Endothelial cell of umbilical vein (primary cell): ENCODE measurements around the gene ADH7. TPM values are rescaled to one million over a fixed set of nuclear protein-coding genes. Genes with fewer than 3 reads are reported as not detected.

ENCODE experiments used
- BruUV-seq: library from RNA; stranded (reverse); fragments of 400-500 nt; replicated peaks from 2 replicates; lab custom pipeline; 2021; lab: Mats Ljungman, UMichigan
- CTCF ChIA-PET: fragments of 300-600, 350-600 bp; sonication (Branson Sonifier 250); formaldehyde crosslinking; loops from one replicate; lab custom pipeline; 2021; ENCODE audit warnings: antibody characterized with exemption, inconsistent platforms; lab: Charles Lee
- POLR2A ChIA-PET: fragments of 300-600, 350-600 bp; sonication (Branson Sonifier 250); formaldehyde crosslinking; loops from one replicate; lab custom pipeline; 2021; ENCODE audit warnings: antibody characterized with exemption, inconsistent platforms; lab: Charles Lee
- DNase-seq: peaks from one replicate; pipeline ENCODE4 v3.0.0-alpha.2; 2011; ENCODE audit warnings: low read depth, low spot score
- FAIRE-seq: peaks from 2 replicates; lab custom pipeline; 2011; peaks lifted over from hg19 to GRCh38; lab: Jason Lieb, UNC
- H2AFZ ChIP-seq: 2 replicates; pipeline ENCODE4 v1.6.0; 2012; ENCODE audit warnings: low read depth, low read length, control low read depth, inconsistent platforms
- H3K27ac ChIP-seq: 2 replicates; pipeline ENCODE4 v1.5.1; 2011; ENCODE audit warnings: low read depth, mild to moderate bottlenecking, control low read depth, low read length, moderate library complexity; ENCODE audit not compliant: insufficient read depth
- H3K27me3 ChIP-seq, 2 experiments: 2 replicates each; pipeline versions ENCODE4 v1.6.0 to v1.6.1; 2011; ENCODE audit warnings: low read length in 2 of 2, mixed read lengths in 1 of 2; ENCODE audit not compliant: control insufficient read depth in 2 of 2, insufficient read depth in 2 of 2
- H3K36me3 ChIP-seq, 2 experiments: 2 replicates in 1 of 2; 3 replicates in 1 of 2; pipeline ENCODE4 v1.5.1; 2011; ENCODE audit warnings: low read length in 2 of 2, mild to moderate bottlenecking in 1 of 2, moderate library complexity in 1 of 2; ENCODE audit not compliant: control insufficient read depth in 2 of 2, insufficient read depth in 2 of 2; ENCODE audit errors: extremely low read depth in 1 of 2
- H3K4me1 ChIP-seq: 3 replicates; pipeline ENCODE4 v1.5.1; 2011; ENCODE audit warnings: mild to moderate bottlenecking, low read length; ENCODE audit not compliant: control insufficient read depth, insufficient read depth; ENCODE audit errors: extremely low read depth
- H3K4me2 ChIP-seq: 2 replicates; pipeline ENCODE4 v1.6.1; 2011; ENCODE audit warnings: low read length, control low read depth, mixed read lengths; ENCODE audit not compliant: insufficient read depth
- H3K4me3 ChIP-seq, 3 experiments: fragments of 200-600 bp in 1 of 3; sonication (generic), shearing (Covaris generic) in 1 of 3; replicated peaks in 1 of 3; 2 replicates each; pipeline ENCODE4 v1.5.1; 2011 to 2016; ENCODE audit warnings: control low read depth in 3 of 3, low read length in 3 of 3, mild to moderate bottlenecking in 2 of 3, inconsistent platforms in 1 of 3, low read depth in 1 of 3, moderate library complexity in 1 of 3; ENCODE audit not compliant: insufficient read depth in 1 of 3
- H3K79me2 ChIP-seq: 2 replicates; pipeline ENCODE4 v1.6.0; 2012; ENCODE audit warnings: low read length, inconsistent platforms; ENCODE audit not compliant: control insufficient read depth, insufficient read depth
- H3K9ac ChIP-seq: replicated peaks from 2 replicates; pipeline ENCODE3; 2011; ENCODE audit warnings: low read length, control low read depth; ENCODE audit not compliant: insufficient read depth; ENCODE audit errors: extremely low read depth
- H3K9me1 ChIP-seq: replicated peaks from 3 replicates; pipeline ENCODE4 v1.6.0; 2011; ENCODE audit warnings: mild to moderate bottlenecking, low read length; ENCODE audit not compliant: control insufficient read depth, insufficient read depth; ENCODE audit errors: extremely low read depth
- H3K9me3 ChIP-seq: replicated peaks from 2 replicates; pipeline ENCODE4 v1.5.1; 2012; ENCODE audit warnings: low read length, inconsistent platforms; ENCODE audit not compliant: control insufficient read depth, insufficient read depth
- H4K20me1 ChIP-seq: replicated peaks from 2 replicates; pipeline ENCODE3; 2011; ENCODE audit warnings: mild to moderate bottlenecking, low read length; ENCODE audit not compliant: control insufficient read depth, insufficient read depth; ENCODE audit errors: extremely low read depth
- CTCF ChIP-seq, 2 donors: IDR thresholded peaks; 1 replicate in 1 of 2; 2 replicates in 1 of 2; pipeline ENCODE4 v1.5.1; 2011; ENCODE audit warnings: low read length in 2 of 2, mild to moderate bottlenecking in 2 of 2, moderate library complexity in 2 of 2, control low read depth in 1 of 2, inconsistent platforms in 1 of 2, low read depth in 1 of 2; ENCODE audit not compliant: insufficient read depth in 1 of 2; ENCODE audit errors: extremely low read depth in 1 of 2
- EZH2 ChIP-seq: IDR thresholded peaks from 2 replicates; pipeline ENCODE4 v1.6.1; 2012; ENCODE audit warnings: borderline replicate concordance, low read depth, mild to moderate bottlenecking, moderate library complexity, low read length, inconsistent platforms; ENCODE audit not compliant: severe bottlenecking
- FOS ChIP-seq: IDR thresholded peaks from 2 replicates; pipeline ENCODE4 v1.6.1; 2011; ENCODE audit warnings: mild to moderate bottlenecking, low read length, moderate library complexity, borderline replicate concordance; ENCODE audit not compliant: insufficient read depth
- GATA2 ChIP-seq: IDR thresholded peaks from 2 replicates; pipeline ENCODE4 v1.7.0; 2011; ENCODE audit warnings: low read depth, mild to moderate bottlenecking, moderate library complexity, mixed read lengths, low read length; ENCODE audit not compliant: insufficient read length, insufficient read depth
- JUN ChIP-seq: IDR thresholded peaks from 2 replicates; pipeline ENCODE4 v1.6.1; 2011; ENCODE audit warnings: borderline replicate concordance, low read depth; ENCODE audit not compliant: insufficient read length, insufficient read depth
- MYC ChIP-seq: IDR thresholded peaks from one replicate; pipeline ENCODE4 v1.6.1; 2011; ENCODE audit warnings: mild to moderate bottlenecking, low read depth, low read length
- POLR2A ChIP-seq: IDR thresholded peaks from 2 replicates; pipeline ENCODE4 v1.6.1; 2012; ENCODE audit warnings: low read depth, mild to moderate bottlenecking, control low read depth, low read length
- POLR2AphosphoS5 ChIP-seq: IDR thresholded peaks from 2 replicates; pipeline ENCODE4 v1.6.1; 2012; ENCODE audit warnings: low read depth, mild to moderate bottlenecking, control low read depth, low read length, moderate library complexity; ENCODE audit not compliant: insufficient read depth
- dilution Hi-C: fragments of 300-500 bp; cut with MboI; formaldehyde crosslinking; loops from one replicate; pipeline ENCODE4 v1.15.0; 2019; ENCODE audit warnings: low sequenced_read_pairs; ENCODE audit not compliant: extremely low pct_ligation_motif_present
- intact Hi-C: fragments of 100-400 bp; cut with micrococcal nuclease; formaldehyde crosslinking; loops from one replicate; pipeline ENCODE4 v1.10.0; 2022
- polyA plus RNA-seq, 4 experiments: library from polyadenylated mRNA; depleted of rRNA in 3 of 4; stranded (reverse) in 3 of 4; unstranded in 1 of 4; fragments of >200 nt; gene quantifications; 2 replicates each; pipeline versions ENCODE4 v1.2.1 to v1.2.3, GENCODE V29; 2011 to 2012; ENCODE audit warnings: missing spikeins in 1 of 4
- total RNA-seq: library from RNA; stranded (reverse); gene quantifications from 2 replicates; pipeline ENCODE4 v1.2.3, GENCODE V29; 2021
- TF ChIP-seq, protein P1 (sequence below): IDR thresholded peaks from 2 replicates; pipeline ENCODE4 v1.6.1; 2011; ENCODE audit not compliant: insufficient read depth, insufficient read length

The ADH7 gene
- total and polyA plus RNA-seq, 2 donors (not counting 3 experiments of a cell fraction or from before 2014, with no cell fraction given) = not detected

DNA sequence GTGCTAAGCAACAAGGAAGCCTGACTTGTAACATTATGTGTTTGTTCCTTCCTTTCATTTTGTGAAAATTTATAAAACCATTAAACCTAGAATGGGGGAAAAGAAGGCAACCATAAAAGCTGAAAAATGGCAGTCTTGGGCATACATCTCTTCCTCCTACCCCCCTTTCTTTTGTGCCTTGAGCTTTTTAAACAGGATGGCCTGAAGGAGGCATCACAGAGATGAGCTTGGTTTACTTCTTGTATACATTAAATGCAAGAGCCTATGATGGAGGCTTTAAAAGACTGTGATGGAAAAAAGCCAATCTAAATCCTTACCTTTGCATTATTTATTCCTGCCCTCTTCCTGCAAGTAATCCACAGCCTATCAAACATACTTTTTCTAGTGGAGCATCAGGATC lies 36.2 kb upstream of the ADH7 start:
- CTCF ChIA-PET = no interaction called here
- H3K4me3 ChIP-seq = no peak overlapping the region
- no peak overlapping the region for H2AFZ ChIP-seq
- H3K79me2 ChIP-seq = no peaks in the 10 kb centered on the region
- no peaks in the 10 kb centered on the region for H3K4me1 ChIP-seq
- peaks cover 0 to 12% of the 10 kb centered on the region in 2 experiments for H3K27me3 ChIP-seq
- H3K9me3 ChIP-seq = no peaks in the 10 kb centered on the region
- no peak overlapping the region for H3K9ac ChIP-seq
- FAIRE-seq (no peak), DNase-seq (no peak)
- POLR2A ChIA-PET = no interaction called here
- H3K36me3 ChIP-seq = no peaks in the 10 kb centered on the region
- H3K4me2 ChIP-seq = no peak overlapping the region
- BruUV-seq = no TSS peak
- H4K20me1 ChIP-seq = no peaks in the 10 kb centered on the region
- H3K9me1 ChIP-seq = no peaks in the 10 kb centered on the region
- dilution Hi-C loops = no loop called here
- intact Hi-C loops = no loop called here
- no peak for TF ChIP-seq CTCF (IDR thresholded peaks at IDR 0.05; ENCODE audit: extremely low read depth in 1 of 2, insufficient read depth in 1 of 2, low read depth in 1 of 2, low read length in 2 of 2)
- H3K27ac ChIP-seq = no peak overlapping the region

- Histone ChIP-seq H3K36me3 (no peaks in the 10 kb centered on the region), H3K9me3 (no peaks in the 10 kb centered on the region), H3K4me3 (no peak overlapping the region), H3K4me1 (no peaks in the 10 kb centered on the region), H3K79me2 (no peaks in the 10 kb centered on the region), H2AFZ (no peak overlapping the region), H3K9me1 (no peaks in the 10 kb centered on the region), H4K20me1 (no peaks in the 10 kb centered on the region), H3K27me3 (peaks cover 0 to 12% of the 10 kb centered on the region in 2 experiments), H3K9ac (no peak overlapping the region), H3K27ac (no peak overlapping the region), H3K4me2 (no peak overlapping the region)
- ChIA-PET POLR2A (no interaction called here), CTCF (interaction anchor here (1.2 to 1.3 kb wide), 2 partner anchors 13 to 480 kb away, joined by 3 read pairs; no protein-coding TSS in a partner anchor)
- FAIRE-seq = no peak
- intact Hi-C loops = loop anchor here (10.0 kb wide), 1 partner anchor 336 kb away; no protein-coding TSS in a partner anchor
- no TSS peak for BruUV-seq
- dilution Hi-C loops = no loop called here
- TF ChIP-seq, protein P1, sequence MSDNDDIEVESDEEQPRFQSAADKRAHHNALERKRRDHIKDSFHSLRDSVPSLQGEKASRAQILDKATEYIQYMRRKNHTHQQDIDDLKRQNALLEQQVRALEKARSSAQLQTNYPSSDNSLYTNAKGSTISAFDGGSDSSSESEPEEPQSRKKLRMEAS = no peak
- no peak for TF ChIP-seq MYC
- no peak for TF ChIP-seq GATA2
- no peak for TF ChIP-seq POLR2A
- no peak for TF ChIP-seq FOS
- no peak for TF ChIP-seq JUN
- TF ChIP-seq POLR2AphosphoS5 = no peak
- TF ChIP-seq EZH2 = no peak
- TF ChIP-seq CTCF (IDR thresholded peaks at IDR 0.05; ENCODE audit: extremely low read depth in 1 of 2, insufficient read depth in 1 of 2, low read depth in 1 of 2, low read length in 2 of 2) = no peak
- no peak for DNase-seq
Measured at GRCh38 chr4:99468889-99469288, 33.7 kb upstream of the ADH7 start.
